ENCODE data around the gene SPDYE8. TPM values are rescaled to one million over a fixed set of nuclear protein-coding genes. Genes with fewer than 3 reads are reported as not detected.
"Not testable (repeated sequence)": the region's sequence is repeated elsewhere in the genome, so short reads cannot be mapped to it uniquely, and the experiment has no call there.

The SPDYE8 gene
- not detected for total RNA-seq (2013)
- polyA plus RNA-seq, result not detected
- polyA minus RNA-seq, result not detected in 2 replicates
- 0 reads per million in 11 experiments for total RNA-seq

- no CpG with 5 or more reads among the region's 8 CpGs for WGBS (ENCODE audit: insufficient coverage)
- H3K36me3 ChIP-seq (replicated peaks in 1 of 2; ENCODE audit: control insufficient read depth in 1 of 2, insufficient read depth in 2 of 2, low read length in 2 of 2); DNase-seq; H3K4me1 Mint-ChIP-seq; H3K9me3 Mint-ChIP-seq; H3K36me3 Mint-ChIP-seq; H3K27ac Mint-ChIP-seq; H3K27me3 Mint-ChIP-seq (ENCODE audit: low read depth in 3 of 3); H3K9ac ChIP-seq (ENCODE audit: insufficient read depth, low read length, poor library complexity, severe bottlenecking); H3K4me2 ChIP-seq (replicated peaks; ENCODE audit: extremely low read depth, low read length, poor library complexity, severe bottlenecking); H3K27ac ChIP-seq (ENCODE audit: low read depth in 1 of 2, low read length in 2 of 2); H4K20me1 ChIP-seq (ENCODE audit: insufficient read depth, low read length); intact Hi-C loops (cut with micrococcal nuclease); H3K4me1 ChIP-seq (ENCODE audit: control insufficient read depth in 1 of 2, insufficient read depth in 2 of 2, low read length in 2 of 2); H3K4me3 ChIP-seq (replicated peaks in 1 of 3; ENCODE audit: low read depth in 2 of 3, low read length in 3 of 3); H3K79me2 ChIP-seq (ENCODE audit: insufficient read depth, low read length); H3K4me3 Mint-ChIP-seq; H3K27me3 ChIP-seq (ENCODE audit: control insufficient read depth in 2 of 2, insufficient read depth in 2 of 2, low read length in 2 of 2); H3K9me3 ChIP-seq (replicated peaks in 1 of 2; ENCODE audit: control insufficient read depth in 1 of 2, insufficient read depth in 1 of 2, low read length in 2 of 2); H2AFZ ChIP-seq (ENCODE audit: insufficient read depth, low read depth, low read length, poor library complexity, severe bottlenecking): not testable (repeated sequence)
Observed at GRCh38 chr7:73029666-73030065, at the start of gene SPDYE8. Gene SPDYE8 (minus strand): TSS chr7:73029766. CDS start chr7:73027966, 1,800 bp downstream.

- H3K4me2 ChIP-seq (replicated peaks; ENCODE audit: extremely low read depth, low read length, poor library complexity, severe bottlenecking); H3K36me3 ChIP-seq (replicated peaks in 1 of 2; ENCODE audit: control insufficient read depth in 1 of 2, insufficient read depth in 2 of 2, low read length in 2 of 2); H3K27me3 ChIP-seq (ENCODE audit: control insufficient read depth in 2 of 2, insufficient read depth in 2 of 2, low read length in 2 of 2); H3K36me3 Mint-ChIP-seq; H3K4me1 ChIP-seq (ENCODE audit: control insufficient read depth in 1 of 2, insufficient read depth in 2 of 2, low read length in 2 of 2); H3K4me3 Mint-ChIP-seq; H4K20me1 ChIP-seq (ENCODE audit: insufficient read depth, low read length); H3K9me3 Mint-ChIP-seq; DNase-seq; H3K27ac Mint-ChIP-seq; H3K27me3 Mint-ChIP-seq (ENCODE audit: low read depth in 3 of 3); H3K9me3 ChIP-seq (replicated peaks in 1 of 2; ENCODE audit: control insufficient read depth in 1 of 2, insufficient read depth in 1 of 2, low read length in 2 of 2); H2AFZ ChIP-seq (ENCODE audit: insufficient read depth, low read depth, low read length, poor library complexity, severe bottlenecking); intact Hi-C loops (cut with micrococcal nuclease); H3K27ac ChIP-seq (ENCODE audit: low read depth in 1 of 2, low read length in 2 of 2); H3K79me2 ChIP-seq (ENCODE audit: insufficient read depth, low read length); H3K9ac ChIP-seq (ENCODE audit: insufficient read depth, low read length, poor library complexity, severe bottlenecking); H3K4me3 ChIP-seq (replicated peaks in 1 of 3; ENCODE audit: low read depth in 2 of 3, low read length in 3 of 3); H3K4me1 Mint-ChIP-seq: not testable (repeated sequence)
- WGBS (ENCODE audit: insufficient coverage), result no CpG with 5 or more reads among the region's 8 CpGs
Observed at GRCh38 chr7:73057811-73058210, 28.2 kb upstream of the SPDYE8 start, which contains the start of gene SPDYE11. Gene SPDYE11 (minus strand): TSS chr7:73057911. CDS start chr7:73056111, 1,800 bp downstream.

GRCh38 chr7:73006491-73006890 is 23.1 kb downstream of the SPDYE8 start:
- H3K4me3 ChIP-seq (replicated peaks in 1 of 3; ENCODE audit: low read depth in 2 of 3, low read length in 3 of 3); H2AFZ ChIP-seq (ENCODE audit: insufficient read depth, low read depth, low read length, poor library complexity, severe bottlenecking); H3K27ac Mint-ChIP-seq; H3K27me3 Mint-ChIP-seq (ENCODE audit: low read depth in 3 of 3); H3K9ac ChIP-seq (ENCODE audit: insufficient read depth, low read length, poor library complexity, severe bottlenecking); H3K79me2 ChIP-seq (ENCODE audit: insufficient read depth, low read length); intact Hi-C loops (cut with micrococcal nuclease); H3K9me3 Mint-ChIP-seq; H3K27ac ChIP-seq (ENCODE audit: low read depth in 1 of 2, low read length in 2 of 2); H3K9me3 ChIP-seq (replicated peaks in 1 of 2; ENCODE audit: control insufficient read depth in 1 of 2, insufficient read depth in 1 of 2, low read length in 2 of 2); H3K36me3 ChIP-seq (replicated peaks in 1 of 2; ENCODE audit: control insufficient read depth in 1 of 2, insufficient read depth in 2 of 2, low read length in 2 of 2); H3K4me1 Mint-ChIP-seq; DNase-seq; H3K36me3 Mint-ChIP-seq; H3K4me3 Mint-ChIP-seq; H3K27me3 ChIP-seq (ENCODE audit: control insufficient read depth in 2 of 2, insufficient read depth in 2 of 2, low read length in 2 of 2); H4K20me1 ChIP-seq (ENCODE audit: insufficient read depth, low read length); H3K4me2 ChIP-seq (replicated peaks; ENCODE audit: extremely low read depth, low read length, poor library complexity, severe bottlenecking): not testable (repeated sequence)
- H3K4me1 ChIP-seq (ENCODE audit: control insufficient read depth in 1 of 2, insufficient read depth in 2 of 2, low read length in 2 of 2), result peaks cover 3 to 10% of the 10 kb centered on the region in 2 donors
- 26% methylated on average over 4 of the region's 10 CpGs for WGBS (ENCODE audit: insufficient coverage)

- under 1% methylated on average over 22 of the region's 66 CpGs for WGBS (ENCODE audit: insufficient coverage)
- H3K27ac ChIP-seq (ENCODE audit: low read depth in 1 of 2, low read length in 2 of 2), result peak overlapping the region; percentile 72 to 81
- H4K20me1 ChIP-seq (ENCODE audit: insufficient read depth, low read length); H3K27me3 Mint-ChIP-seq (ENCODE audit: low read depth in 3 of 3); H3K4me2 ChIP-seq (replicated peaks; ENCODE audit: extremely low read depth, low read length, poor library complexity, severe bottlenecking); H3K9me3 Mint-ChIP-seq; H3K9me3 ChIP-seq (replicated peaks in 1 of 2; ENCODE audit: control insufficient read depth in 1 of 2, insufficient read depth in 1 of 2, low read length in 2 of 2); H3K36me3 Mint-ChIP-seq; H3K4me1 Mint-ChIP-seq; H3K79me2 ChIP-seq (ENCODE audit: insufficient read depth, low read length); intact Hi-C loops (cut with micrococcal nuclease); H3K36me3 ChIP-seq (replicated peaks in 1 of 2; ENCODE audit: control insufficient read depth in 1 of 2, insufficient read depth in 2 of 2, low read length in 2 of 2); H3K27me3 ChIP-seq (ENCODE audit: control insufficient read depth in 2 of 2, insufficient read depth in 2 of 2, low read length in 2 of 2): not testable (repeated sequence)
- Mint-ChIP-seq H3K4me3 (peak overlapping the region; percentile 95 to 97), H3K27ac (peak overlapping the region; percentile 96 to 99 (median 98))
- peaks cover 3 to 10% of the 10 kb centered on the region in 2 donors for H3K4me1 ChIP-seq (ENCODE audit: control insufficient read depth in 1 of 2, insufficient read depth in 2 of 2, low read length in 2 of 2)
- H3K4me3 ChIP-seq (replicated peaks in 1 of 3; ENCODE audit: low read depth in 2 of 3, low read length in 3 of 3), result peak overlapping the region; percentile 53 to 79 (median 69)
- H3K9ac ChIP-seq (ENCODE audit: insufficient read depth, low read length, poor library complexity, severe bottlenecking), result peak overlapping the region; percentile 65
- DNase-seq, result peak in 2 of 3 donors; percentile 80 to 81
- peak overlapping the region; percentile 63 for H2AFZ ChIP-seq (ENCODE audit: insufficient read depth, low read depth, low read length, poor library complexity, severe bottlenecking)
Observed at GRCh38 chr7:73005693-73006447, 23.7 kb downstream of the SPDYE8 start.
